Fibroblast of skin of abdomen (primary cell): Measurements from ENCODE around the gene RAPGEF2.

Source experiments
- DNase-seq: peaks from one replicate; pipeline ENCODE4 v3.0.0-alpha.2; 2013

The RAPGEF2 gene

DNA sequence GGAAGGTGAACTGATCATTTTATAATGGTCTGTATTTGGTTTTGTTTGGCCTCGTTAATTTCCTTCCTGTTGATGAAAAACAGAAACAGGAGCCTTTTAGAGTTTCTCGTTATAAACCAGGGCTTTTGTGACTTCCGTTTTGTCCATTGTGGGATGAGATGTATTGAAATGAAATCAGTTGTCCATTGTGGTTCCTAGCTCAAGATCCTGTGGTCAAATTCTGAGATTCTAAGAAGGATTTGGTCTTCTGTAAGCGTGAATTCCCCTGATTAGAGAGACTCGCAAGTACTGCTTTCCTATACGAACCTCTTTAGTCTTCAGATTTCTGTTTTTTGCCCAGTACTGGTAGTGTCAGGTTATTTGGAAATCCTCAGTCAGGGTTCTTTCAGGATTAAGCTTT is 101.7 kb downstream of the RAPGEF2 start:
- no peak for DNase-seq

DNA sequence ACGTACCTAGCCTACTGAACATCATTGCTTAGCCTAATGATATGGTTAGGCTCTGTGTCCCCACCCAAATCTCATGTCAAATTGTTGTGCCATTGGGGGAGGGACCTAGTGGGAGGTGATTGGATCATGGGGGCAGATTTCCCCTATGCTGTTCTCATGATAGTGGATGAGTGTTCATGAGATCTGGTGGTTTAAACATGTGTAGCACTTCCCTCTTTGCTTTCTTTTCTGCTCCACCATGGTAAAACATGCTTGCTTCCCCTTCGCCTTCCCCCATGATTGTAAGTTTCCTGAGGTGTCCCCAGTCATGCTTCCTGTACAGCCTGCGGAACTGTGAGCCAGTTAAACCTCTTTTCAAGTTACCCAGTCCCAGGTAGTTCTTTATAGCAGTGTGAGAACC is 102.6 kb downstream of the RAPGEF2 start:
- no peak for DNase-seq

DNA sequence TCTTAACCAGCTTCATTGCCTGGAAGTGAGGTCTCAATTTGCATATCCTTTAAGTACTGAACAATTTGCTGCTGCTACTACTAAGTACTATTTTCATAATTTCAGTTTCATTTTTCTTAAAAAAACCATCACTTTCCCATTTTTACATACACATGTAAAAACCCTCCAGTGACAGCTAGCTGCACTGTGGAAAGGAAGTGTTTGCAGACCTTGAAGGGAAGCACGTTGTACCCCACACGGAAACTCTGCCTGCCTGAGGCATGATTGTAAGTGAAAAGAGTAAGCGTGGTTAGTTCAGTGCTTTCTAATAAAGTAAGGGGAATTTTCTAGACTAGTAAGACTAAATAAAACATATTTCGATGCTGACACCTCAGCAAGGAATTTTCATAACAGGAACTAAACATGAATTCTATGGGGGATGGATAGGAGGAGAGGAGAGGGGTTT is 103.6 kb downstream of the RAPGEF2 start:
- DNase-seq, result peak; percentile 76

DNA sequence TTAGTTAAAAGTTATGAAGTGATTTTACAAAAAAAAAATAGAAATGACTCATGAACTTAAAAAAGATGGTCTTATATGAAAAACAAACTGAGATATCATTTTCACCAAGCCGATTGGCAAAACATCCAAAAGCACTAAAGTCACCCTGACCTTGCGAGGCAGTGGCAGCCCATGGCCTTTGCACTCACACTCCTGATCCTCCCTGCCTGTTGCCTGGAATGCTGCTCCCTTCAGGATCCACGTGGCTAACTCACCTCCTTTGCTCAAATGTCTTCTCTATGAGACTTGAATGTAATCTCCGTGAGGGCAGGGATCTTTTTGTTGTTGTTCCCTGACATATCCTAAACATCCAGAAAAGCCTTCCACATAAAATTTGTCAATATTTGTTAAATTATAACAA is 106.4 kb downstream of the RAPGEF2 start:
- DNase-seq, result no peak

DNA sequence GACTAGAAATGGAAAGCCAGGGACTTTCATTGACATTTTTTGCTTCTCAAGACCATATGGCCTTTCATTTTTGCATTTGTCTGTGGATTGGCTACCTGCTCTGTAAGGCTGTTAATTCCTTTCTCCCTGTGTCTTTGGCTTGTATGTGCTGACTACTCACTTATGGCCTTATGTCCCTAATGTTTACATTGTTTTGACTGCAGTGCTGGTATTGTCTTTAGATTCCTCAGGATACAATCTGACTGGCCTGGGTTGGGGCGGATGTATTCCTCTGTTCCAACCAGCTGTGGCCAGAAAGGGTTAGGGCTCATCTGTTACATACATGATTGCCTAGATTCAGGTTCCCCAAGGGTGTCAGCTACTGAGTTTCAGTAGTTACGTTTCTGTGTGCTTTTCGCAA is 108.1 kb downstream of the RAPGEF2 start:
- DNase-seq, result no peak

DNA sequence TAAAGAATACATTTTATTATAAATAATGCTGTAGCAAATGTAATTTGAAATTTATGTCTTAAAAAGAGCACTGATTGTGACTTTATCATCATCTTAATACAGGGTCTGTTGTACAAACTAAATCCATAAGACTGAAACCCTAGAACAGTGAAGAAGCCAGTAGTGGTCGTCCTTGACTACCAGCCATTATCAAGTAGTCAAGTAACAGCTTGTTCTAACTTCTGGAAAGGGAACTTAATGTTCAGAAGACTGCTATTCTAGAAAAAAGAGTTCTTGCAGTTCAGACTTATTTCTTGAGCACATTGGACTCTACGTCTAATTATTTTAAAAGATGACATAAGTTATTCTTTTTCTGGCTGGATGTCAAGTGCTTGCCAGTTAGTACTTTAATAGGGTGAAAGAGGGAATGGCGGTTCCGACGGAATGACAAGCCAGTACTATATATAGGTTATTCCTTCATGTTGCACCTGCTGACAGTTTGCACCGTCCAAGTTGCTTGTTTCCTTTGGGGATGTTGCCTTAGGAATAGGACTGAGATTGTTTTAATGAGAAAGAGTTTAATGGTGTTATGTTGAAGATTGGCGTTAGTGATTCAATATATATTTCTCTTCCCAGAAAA is 109.9 kb downstream of the RAPGEF2 start:
- no peak for DNase-seq

DNA sequence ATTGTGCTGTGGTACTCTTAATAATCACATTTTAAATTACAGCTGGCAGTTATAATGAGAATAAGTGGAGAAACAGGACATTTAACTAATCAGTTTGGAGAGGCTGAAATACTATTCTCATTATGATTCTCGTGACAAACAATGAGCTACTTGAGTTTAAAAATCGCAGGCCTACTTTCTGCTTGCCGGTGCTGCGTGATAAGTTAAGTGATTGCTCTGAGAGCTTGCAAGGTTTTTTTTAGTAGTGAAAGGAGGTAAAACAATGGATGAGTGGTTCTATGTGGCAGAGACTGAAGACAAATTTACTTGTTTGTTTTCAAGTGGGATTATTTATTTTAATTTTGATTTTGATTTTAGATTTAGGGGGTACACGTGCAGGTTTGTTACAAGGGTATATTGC is 114.0 kb downstream of the RAPGEF2 start:
- no peak for DNase-seq

DNA sequence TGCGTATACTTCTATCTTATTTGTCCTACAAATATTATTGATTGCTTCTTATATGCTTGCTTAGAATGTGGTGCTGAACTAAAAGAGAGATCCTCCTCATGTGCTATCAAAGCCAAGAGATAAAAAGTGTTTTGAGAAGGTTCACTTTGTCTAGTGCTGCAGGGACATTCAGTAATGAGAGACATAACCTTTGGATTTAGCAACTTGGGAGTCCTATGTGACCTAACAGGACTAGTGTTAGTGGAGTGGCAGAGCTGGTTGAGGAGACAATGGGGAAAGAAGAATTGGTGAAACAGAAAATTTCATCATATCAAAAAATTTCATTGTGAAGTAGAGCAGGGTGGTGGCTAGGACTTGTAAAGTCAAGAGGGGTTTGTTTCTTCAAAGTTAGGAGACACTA is 117.0 kb downstream of the RAPGEF2 start:
- DNase-seq, result no peak

DNA sequence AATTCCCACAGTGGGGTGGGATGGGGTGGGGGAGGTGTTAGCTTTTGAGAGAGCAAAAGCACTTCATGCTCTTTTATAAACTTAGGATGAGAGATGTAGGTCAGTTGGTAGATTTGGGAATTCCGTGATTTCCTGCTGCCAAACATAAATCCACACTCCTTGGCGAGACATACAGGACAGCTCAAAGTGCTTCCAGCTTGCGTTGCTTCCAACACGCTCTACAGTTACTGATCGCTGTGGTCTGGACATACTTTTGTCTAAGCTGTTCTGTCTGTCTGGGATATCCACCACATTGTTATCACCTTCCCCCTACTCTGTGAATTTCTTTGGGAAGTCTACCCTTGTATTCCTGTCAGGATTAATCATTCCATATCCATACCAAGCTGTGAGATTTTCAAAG is 117.5 kb downstream of the RAPGEF2 start:
- DNase-seq, result peak; percentile 85

DNA sequence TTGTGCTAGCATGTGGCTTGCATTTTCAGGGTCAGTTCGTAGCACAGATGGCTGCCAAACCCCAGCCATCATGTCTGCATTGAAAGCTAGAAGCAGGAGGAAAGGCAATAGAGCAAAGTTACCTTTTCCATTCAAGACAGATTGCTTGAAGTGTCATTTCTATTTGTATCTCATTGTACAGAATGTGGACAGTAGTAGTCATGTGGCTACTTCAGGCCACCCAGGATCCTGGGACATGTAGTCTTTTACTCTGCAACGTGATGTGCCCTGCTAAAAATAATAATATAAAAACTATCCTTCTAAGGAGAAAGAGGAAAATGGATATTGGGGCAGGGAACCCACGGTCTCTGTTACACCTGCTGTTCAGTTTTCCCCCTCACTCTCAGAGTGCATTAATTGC is 118.4 kb downstream of the RAPGEF2 start:
- DNase-seq, result no peak

DNA sequence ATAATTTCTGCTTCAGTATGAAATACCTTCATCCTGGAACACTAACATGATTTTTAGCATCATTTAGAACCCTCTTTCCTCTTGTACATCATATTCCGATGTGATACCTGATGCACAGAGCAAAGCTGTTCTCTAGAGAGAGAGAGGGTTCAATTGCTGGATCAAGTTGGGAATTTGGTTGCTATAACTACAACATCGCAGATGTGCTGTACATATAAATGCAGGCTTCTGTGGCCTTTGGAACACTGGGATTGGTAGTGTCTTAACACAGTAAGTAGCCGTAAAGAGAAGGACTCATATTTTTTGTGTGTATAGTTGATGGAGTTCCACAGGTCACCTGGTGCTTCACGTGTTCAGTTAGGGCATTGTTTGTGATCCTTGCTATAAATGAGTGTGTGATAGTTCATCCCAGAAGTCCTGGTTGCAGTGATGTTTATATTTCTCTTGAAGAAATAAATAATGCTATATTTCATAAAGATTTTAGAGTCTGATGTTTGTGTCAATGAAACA is 119.2 kb downstream of the RAPGEF2 start:
- no peak for DNase-seq

DNA sequence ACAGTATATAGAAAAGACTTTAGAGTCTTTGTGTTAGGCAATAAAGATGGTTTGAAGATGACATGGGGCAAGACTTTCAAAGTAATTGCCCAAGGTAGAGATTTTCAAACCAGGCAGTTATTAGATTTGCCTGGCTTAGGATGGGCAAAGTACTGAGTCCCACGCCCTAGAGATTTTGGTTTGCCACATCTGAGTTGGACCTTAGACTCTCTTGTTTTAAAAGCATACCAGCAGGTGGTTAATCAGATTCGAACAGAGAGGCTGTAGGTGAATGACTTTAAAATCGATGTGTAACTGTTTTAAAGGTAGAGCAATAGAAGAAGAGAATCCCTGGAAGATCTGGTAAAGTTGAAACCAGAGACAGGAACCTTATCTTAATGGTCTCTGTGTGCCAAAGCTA is 121.5 kb downstream of the RAPGEF2 start:
- no peak for DNase-seq

DNA sequence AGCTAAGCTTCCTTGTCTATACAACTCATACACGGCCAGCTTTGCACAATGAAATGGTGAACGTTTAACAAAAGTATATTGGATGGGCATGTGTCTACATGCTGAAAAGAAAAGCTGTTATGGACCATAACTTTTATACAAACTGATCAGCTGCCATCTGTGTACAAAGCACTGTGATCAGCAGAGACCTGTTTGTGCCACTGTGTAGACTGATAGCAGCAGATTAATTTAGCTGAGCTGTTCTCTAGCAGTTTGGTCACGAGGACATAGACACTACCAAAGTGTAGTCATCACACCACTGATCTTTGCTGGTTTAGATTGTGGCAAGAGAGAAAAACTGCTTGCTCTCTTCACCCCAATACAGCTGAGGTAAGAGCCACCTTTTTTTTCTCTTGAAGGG is 124.5 kb downstream of the RAPGEF2 start:
- DNase-seq, result no peak

DNA sequence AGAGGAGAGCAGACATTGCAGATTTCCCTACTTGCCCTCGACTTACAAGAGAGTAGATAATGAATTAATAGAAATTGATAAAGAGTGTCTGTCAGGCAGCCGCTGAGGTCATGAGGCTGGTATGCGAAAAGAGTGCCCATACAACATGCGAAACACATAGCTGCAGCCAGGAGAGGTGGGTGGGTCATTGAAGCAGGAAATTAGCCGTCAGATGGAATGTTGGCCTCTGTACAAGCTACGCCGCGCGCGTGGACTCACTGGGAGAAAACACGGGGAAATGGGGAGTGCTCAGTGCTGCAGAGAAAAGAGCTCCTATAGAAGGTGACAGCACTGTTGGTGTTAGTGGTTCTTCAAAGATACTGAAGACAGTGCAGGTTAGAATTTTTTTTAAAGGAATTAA is 125.1 kb downstream of the RAPGEF2 start:
- DNase-seq, result peak; percentile 91

DNA sequence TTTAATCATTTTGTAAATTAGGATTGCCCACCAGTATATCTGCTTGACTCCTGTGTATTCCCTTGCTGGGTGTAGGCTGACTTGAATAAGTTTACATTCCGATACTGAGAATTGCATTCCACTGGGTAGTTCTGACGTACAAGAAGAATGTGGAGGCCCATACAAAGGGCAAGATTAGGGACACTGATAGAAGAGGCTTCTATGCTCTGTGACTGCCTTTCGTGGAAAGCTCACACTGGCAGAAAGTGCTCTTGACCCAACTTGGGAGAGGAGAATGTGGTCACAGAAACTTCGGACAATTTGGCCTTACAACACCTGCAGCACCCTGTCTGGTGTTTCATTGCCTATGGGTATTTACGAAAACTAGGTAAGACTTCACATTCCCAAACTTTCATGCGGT is 126.3 kb downstream of the RAPGEF2 start:
- DNase-seq, result peak; percentile 88

DNA sequence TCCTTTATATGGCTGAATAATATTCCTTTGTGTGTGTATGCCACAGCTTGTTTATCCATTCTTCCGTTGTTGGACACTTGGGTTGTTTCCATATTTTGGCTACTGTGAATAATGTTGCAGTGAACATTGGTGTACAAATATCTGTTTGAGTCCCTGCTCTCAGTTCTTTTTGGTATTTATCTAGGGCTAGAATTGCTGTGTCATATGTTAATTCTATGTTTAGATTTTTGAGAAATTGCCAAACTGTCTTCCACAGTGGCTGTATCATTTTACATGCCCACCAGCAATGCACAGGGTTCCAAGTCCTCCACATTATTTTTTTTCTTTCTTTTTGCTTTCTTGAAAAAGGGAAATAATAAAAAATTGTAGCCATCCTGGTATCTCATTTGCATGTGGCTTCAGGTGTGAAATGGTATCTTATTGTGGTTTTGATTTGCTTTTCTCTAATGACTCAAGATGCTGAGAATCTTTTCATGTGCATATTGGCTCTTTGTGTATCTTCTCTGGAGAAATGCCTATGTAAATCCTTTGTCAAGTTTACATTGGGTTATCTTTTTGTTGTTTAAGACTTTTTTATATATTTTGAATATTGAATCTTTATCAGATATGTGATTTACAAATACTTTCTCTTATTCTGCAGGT is 129.7 kb downstream of the RAPGEF2 start:
- DNase-seq, result no peak

DNA sequence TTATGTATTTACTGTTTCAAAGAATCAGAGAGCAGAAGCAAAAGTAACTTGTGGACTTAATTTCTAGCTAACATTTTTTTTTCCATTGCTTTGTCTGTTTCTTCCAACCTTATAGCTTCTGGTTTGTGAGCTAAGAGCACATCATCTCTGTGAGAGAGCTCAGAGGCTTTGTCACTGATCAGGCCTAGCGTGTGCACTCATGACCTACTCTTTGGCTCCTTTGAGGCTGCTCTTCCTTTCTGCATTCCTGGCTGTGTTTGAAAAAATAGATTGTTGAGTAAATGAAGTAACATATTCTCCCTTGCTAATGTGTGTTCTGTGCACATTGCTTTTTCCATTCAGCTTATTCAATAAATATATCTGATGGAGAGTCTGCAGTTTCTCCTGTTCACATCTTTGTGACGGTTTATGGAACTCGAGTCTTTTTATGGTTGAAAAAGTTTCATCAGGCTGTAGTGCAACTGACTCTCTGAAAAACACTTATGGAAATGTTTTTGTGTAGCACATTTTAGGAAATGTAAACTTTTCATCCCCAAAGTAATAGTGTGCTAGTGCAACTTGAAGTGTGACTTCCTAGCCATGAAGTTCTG is 133.0 kb downstream of the RAPGEF2 start:
- no peak for DNase-seq

DNA sequence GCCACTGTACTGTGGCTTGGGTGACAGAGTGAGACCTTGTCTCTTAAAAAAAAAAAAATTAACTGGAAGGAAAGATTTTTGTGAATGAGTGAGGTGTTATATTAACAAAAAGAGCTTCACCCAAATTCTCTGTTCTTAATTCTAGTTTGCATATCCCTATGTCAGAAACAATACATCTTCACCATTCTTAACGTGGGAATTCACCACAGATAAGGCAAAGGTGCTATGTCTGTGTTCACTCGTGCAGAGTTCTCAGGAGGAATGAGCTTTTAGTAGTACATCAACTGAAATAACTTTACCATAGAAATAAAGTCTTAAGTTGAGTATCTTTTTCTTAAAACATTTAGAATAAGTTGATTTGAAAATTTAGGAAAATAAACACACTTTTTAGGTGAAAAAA is 135.1 kb downstream of the RAPGEF2 start:
- DNase-seq, result no peak

DNA sequence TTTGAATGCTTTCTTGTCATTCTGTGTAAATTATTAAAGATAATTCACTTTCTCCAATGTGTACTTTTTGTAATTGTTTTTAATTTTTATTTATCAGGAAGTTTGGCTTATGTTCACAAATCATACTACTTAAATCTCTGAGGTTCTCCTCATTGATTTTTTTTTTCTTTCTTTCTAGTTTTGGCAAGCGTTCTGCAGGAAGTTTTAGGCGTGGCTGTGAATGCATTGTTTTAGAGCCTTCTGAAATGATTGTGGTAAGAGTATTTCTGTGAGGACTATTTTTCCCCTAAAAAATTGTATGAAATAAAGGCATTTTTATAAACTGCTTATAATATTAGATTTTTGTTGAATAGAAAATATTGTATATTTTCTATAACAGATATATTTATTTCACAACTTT is 135.8 kb downstream of the RAPGEF2 start:
- no peak for DNase-seq

DNA sequence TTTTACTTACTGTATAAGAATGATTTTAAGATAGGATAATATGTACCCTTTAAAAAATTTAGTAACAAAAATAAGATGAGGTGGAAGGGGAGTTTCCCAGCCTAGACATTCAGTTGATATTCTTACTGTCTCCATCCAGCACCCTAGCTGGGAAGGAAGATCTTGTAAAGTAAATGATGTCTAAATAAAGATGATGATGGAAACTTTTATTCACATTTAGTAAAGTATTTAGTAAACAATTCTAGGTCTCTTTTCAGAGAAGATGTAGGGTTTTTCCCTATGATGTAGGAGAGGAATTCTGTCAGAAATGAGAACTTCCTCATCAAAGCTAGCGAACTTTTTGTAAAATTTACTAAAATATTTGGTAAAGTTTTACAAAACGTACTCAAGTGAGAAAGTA is 136.8 kb downstream of the RAPGEF2 start:
- DNase-seq, result no peak

DNA sequence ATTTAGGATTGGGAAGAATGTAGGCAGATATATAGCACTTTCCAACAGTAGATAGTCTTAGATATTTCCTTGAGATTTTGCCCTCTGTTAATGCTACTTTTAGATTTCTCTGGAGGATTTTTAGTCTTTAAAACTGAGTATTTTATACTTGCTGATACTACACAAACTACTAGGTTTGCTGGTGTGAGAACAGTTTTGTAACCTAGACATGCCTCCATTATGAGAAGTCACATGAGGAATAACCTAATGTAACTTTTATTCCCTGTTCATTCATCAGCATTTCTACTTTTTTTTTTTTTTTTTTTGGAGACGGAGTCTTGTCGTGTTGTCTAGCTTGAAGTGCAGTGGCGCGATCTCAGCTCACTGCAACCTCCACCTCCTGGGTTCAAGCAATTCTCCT is 137.2 kb downstream of the RAPGEF2 start:
- no peak for DNase-seq

DNA sequence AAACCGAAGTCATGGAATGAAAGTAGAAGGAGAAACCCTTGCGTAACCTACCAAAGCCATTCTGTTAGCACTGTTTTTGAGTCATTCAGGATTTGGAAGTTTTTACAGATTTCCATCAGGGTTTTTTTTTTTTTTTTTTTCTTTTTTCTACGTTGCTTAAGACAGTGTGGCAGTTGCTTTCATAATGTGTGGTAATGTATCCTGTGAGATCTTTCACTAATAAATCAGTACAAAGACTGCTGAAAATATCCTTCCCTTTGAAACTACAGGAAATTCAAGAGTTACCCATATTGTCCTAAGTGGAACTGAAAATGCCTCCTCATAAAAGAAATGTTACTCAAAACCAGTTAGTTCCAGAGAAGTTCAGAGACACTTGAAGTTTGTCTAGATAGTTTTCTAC is 137.8 kb downstream of the RAPGEF2 start:
- DNase-seq, result peak; percentile 45

DNA sequence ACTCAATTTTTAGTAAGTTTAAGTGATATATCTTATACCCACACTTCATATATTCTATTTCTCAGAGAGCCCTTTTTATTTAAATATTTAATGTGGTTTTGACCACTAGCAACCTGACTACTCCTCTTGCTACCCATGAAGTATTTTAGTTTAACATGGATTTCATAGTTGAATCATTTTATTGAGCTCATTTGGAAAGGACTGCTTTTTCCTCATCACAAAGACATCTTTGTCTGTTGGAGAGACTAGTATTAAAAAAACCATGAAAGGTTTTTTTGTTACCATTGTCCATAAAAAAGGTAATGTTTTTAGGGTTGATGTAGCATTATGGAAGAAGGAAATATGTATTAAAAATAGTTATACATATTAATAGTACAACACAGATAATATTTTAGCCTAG is 139.5 kb downstream of the RAPGEF2 start:
- DNase-seq, result no peak
